Gastroesophageal sphincter (tissue), 3 donors: ENCODE measurements around the gene MOCOS.

Source experiments
- CTCF ChIP-seq, 4 experiments: fragments of 200-600 bp in 2 of 4; fragments of 450-650 bp in 2 of 4; sonication (generic) in 1 of 4; IDR thresholded peaks; one replicate each; pipeline ENCODE4 v1.5.1; 2017 to 2019; ENCODE audit warnings: antibody characterized with exemption in 4 of 4, mild to moderate bottlenecking in 2 of 4, moderate library complexity in 2 of 4
- POLR2A ChIP-seq, 2 donors: fragments of 450-650 bp; IDR thresholded peaks; one replicate each; pipeline ENCODE4 v1.6.1; 2017; ENCODE audit warnings: antibody characterized with exemption in 2 of 2, mild to moderate bottlenecking in 2 of 2, moderate library complexity in 1 of 2
- POLR2AphosphoS5 ChIP-seq: sonication (generic); formaldehyde crosslinking; IDR thresholded peaks from one replicate; pipeline ENCODE4 v1.6.1; 2017; ENCODE audit warnings: antibody characterized with exemption

- TF ChIP-seq CTCF (IDR thresholded peaks at IDR 0.05), result no peak
- no peak for TF ChIP-seq POLR2A (IDR thresholded peaks at IDR 0.05)
- no peak for TF ChIP-seq POLR2AphosphoS5
Observed at GRCh38 chr18:36264283-36264682, 77.0 kb downstream of the MOCOS start.
